Measurements from ENCODE around the gene RRBP1.

DNA sequence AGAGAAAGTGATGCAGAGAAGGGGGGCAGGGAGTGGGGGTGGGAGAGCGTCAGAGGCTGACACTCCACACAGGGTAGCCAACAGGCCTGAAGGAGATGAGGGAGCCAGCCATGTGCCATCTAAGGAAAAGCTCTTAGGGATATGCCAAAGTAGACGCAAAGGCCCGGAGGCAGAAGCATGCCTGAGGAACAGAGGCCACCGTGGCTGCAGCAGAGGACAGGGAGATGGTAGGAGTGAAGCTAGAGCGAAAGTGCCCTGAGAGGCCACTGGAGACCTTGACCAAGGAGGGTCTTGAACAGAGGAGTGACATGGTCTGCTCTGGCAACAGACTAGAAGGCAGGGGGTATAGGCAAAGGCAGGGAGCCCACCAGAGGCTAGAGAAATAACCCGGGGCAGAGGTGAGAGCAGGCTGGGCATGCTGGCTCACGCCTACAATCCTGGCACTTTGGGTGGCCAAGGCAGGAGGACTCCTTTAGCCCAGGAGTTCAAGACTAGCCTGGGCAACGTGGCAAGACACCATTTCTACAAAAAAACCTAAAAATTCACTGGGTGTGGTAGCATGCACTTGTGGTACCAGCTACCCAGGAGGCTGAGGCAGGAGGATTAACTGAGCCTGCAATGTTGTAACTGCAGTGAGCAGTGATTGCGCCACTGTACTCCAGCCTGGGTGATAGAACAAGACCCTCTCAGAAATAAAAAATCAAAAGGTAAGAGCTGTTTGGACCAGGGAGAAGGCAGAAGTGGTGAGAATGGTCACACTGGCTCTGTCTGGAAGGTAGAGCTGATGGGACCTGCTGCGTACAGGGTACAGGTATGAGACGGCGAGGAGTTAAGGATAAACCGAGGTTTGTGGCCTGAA lies 6.3 kb downstream of the RRBP1 start:
- TF ChIP-seq CTCF (IDR thresholded peaks at IDR 0.05; ENCODE audit: poor library complexity) (no peak), EZH2phosphoT487 (IDR thresholded peaks at IDR 0.05; ENCODE audit: low read depth, severe bottlenecking, unreplicated experiment) (no peak), EZH2 (IDR thresholded peaks at IDR 0.05; ENCODE audit: borderline replicate concordance) (no peak)

Measured in hepatocyte (in vitro differentiated cells).